Endothelial cell of umbilical vein (primary cell): Measurements from ENCODE around the gene ASCL1.

Experiments used
- EZH2 ChIP-seq: IDR thresholded peaks from 2 replicates; pipeline ENCODE4 v1.6.1; 2012; ENCODE audit warnings: borderline replicate concordance, low read depth, mild to moderate bottlenecking, moderate library complexity, low read length, inconsistent platforms; ENCODE audit not compliant: severe bottlenecking
- TF ChIP-seq, protein P1 (sequence below), 2 donors: IDR thresholded peaks; 1 replicate in 1 of 2; 2 replicates in 1 of 2; pipeline ENCODE4 v1.5.1; 2011; ENCODE audit warnings: low read length in 2 of 2, mild to moderate bottlenecking in 2 of 2, moderate library complexity in 2 of 2, control low read depth in 1 of 2, inconsistent platforms in 1 of 2, low read depth in 1 of 2; ENCODE audit not compliant: insufficient read depth in 1 of 2; ENCODE audit errors: extremely low read depth in 1 of 2

DNA sequence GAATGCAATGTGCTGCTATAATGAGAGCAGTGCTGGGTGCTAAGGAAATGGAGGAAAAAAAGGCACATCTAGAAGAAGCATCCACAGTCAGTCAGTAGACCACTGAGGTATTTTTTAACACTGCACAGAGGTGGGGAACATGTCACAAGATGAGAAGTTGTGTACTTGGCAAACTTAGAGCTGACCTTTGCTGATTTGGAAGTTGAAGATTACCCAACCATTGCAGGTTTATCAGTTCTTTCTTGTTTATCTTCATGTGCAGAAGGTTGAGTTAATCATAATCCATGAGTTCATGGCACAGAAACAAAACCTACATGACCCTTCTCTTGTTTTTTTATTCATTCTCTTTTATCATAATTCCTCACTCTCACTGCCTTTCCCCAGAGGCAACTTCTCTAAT is 37.2 kb upstream of the ASCL1 start:
- TF ChIP-seq EZH2, result no peak
- TF ChIP-seq, protein P1, sequence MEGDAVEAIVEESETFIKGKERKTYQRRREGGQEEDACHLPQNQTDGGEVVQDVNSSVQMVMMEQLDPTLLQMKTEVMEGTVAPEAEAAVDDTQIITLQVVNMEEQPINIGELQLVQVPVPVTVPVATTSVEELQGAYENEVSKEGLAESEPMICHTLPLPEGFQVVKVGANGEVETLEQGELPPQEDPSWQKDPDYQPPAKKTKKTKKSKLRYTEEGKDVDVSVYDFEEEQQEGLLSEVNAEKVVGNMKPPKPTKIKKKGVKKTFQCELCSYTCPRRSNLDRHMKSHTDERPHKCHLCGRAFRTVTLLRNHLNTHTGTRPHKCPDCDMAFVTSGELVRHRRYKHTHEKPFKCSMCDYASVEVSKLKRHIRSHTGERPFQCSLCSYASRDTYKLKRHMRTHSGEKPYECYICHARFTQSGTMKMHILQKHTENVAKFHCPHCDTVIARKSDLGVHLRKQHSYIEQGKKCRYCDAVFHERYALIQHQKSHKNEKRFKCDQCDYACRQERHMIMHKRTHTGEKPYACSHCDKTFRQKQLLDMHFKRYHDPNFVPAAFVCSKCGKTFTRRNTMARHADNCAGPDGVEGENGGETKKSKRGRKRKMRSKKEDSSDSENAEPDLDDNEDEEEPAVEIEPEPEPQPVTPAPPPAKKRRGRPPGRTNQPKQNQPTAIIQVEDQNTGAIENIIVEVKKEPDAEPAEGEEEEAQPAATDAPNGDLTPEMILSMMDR (IDR thresholded peaks at IDR 0.05; ENCODE audit: extremely low read depth in 1 of 2, insufficient read depth in 1 of 2, low read depth in 1 of 2, low read length in 2 of 2), result no peak
